SJSA1 (cell line): ENCODE measurements around the gene SNRPD2. TPM values are rescaled to one million over a fixed set of nuclear protein-coding genes. Genes with fewer than 3 reads are reported as not detected.
"Not testable (repeated sequence)": the region's sequence is repeated elsewhere in the genome, so short reads cannot be mapped to it uniquely, and the experiment has no call there.

Source experiments
- DNase-seq, 2 experiments: peaks; one replicate each; pipeline ENCODE4 v3.0.0-alpha.2; 2015 to 2020; ENCODE audit warnings: low spot score in 2 of 2, low read depth in 1 of 2
- H3K27ac ChIP-seq: fragments of 250-450 bp; sonication (Bioruptor Pico); 2 replicates; pipeline ENCODE4 v1.5.1; 2020; ENCODE audit warnings: mild to moderate bottlenecking, moderate library complexity
- H3K27me3 ChIP-seq: fragments of 250-450 bp; sonication (Bioruptor Pico); replicated peaks from 2 replicates; pipeline ENCODE4 v1.5.1; 2020; ENCODE audit warnings: mild to moderate bottlenecking, moderate library complexity
- H3K36me3 ChIP-seq: fragments of 250-450 bp; sonication (Bioruptor Pico); 2 replicates; pipeline ENCODE4 v1.5.1; 2020; ENCODE audit warnings: mild to moderate bottlenecking
- H3K4me1 ChIP-seq: fragments of 250-450 bp; sonication (Bioruptor Pico); replicated peaks from 2 replicates; pipeline ENCODE4 v1.6.1; 2021; ENCODE audit warnings: mild to moderate bottlenecking
- H3K4me3 ChIP-seq: fragments of 250-450 bp; sonication (Bioruptor Pico); 2 replicates; pipeline ENCODE4 v1.5.1; 2020; ENCODE audit warnings: mild to moderate bottlenecking
- H3K9me3 ChIP-seq: fragments of 250-450 bp; sonication (Bioruptor Pico); replicated peaks from 2 replicates; pipeline ENCODE4 v1.5.1; 2020; ENCODE audit warnings: mild to moderate bottlenecking
- total RNA-seq: library from RNA; depleted of rRNA; stranded (reverse); fragments of >200 nt; shearing (Covaris generic); gene quantifications from 2 replicates; pipeline ENCODE4 v1.2.3, GENCODE V29; 2014

The SNRPD2 gene
- total RNA-seq, 1 experiment from 2014 or later = 331 TPM

GRCh38 chr19:45715139-45715538 lies 23.4 kb upstream of the SNRPD2 start:
- Histone ChIP-seq H3K4me1 (peaks cover 12% of the 10 kb centered on the region), H3K9me3 (no peaks in the 10 kb centered on the region), H3K4me3 (no peak overlapping the region), H3K36me3 (peaks cover 37% of the 10 kb centered on the region), H3K27ac (no peak overlapping the region), H3K27me3 (no peaks in the 10 kb centered on the region)
- no peak for DNase-seq

- no peaks in the 10 kb centered on the region for H3K27me3 ChIP-seq
- DNase-seq = no peak
- H3K36me3 ChIP-seq = peaks cover 42% of the 10 kb centered on the region
- peaks cover 10% of the 10 kb centered on the region for H3K4me1 ChIP-seq
- no peak overlapping the region for H3K27ac ChIP-seq
- no peak overlapping the region for H3K4me3 ChIP-seq
- no peaks in the 10 kb centered on the region for H3K9me3 ChIP-seq
Measured at GRCh38 chr19:45713141-45713540, 21.4 kb upstream of the SNRPD2 start.

- Histone ChIP-seq H3K36me3 (peaks cover 39% of the 10 kb centered on the region), H3K27ac (no peak overlapping the region), H3K4me3 (no peak overlapping the region), H3K9me3 (no peaks in the 10 kb centered on the region), H3K27me3 (no peaks in the 10 kb centered on the region), H3K4me1 (peaks cover 5% of the 10 kb centered on the region)
- DNase-seq = no peak
Measured at GRCh38 chr19:45712699-45713067, 20.9 kb upstream of the SNRPD2 start.

GRCh38 chr19:45711851-45712698 lies 20.3 kb upstream of the SNRPD2 start:
- Histone ChIP-seq H3K27ac (no peak overlapping the region), H3K9me3 (no peaks in the 10 kb centered on the region), H3K36me3 (peaks cover 39% of the 10 kb centered on the region), H3K4me3 (no peak overlapping the region), H3K27me3 (no peaks in the 10 kb centered on the region), H3K4me1 (peaks cover 5% of the 10 kb centered on the region; the same call in 1 of the 2 replicates)
- no peak for DNase-seq

- no peak overlapping the region for H3K27ac ChIP-seq
Measured at GRCh38 chr19:45710356-45711130, 18.8 kb upstream of the SNRPD2 start.

GRCh38 chr19:45705710-45706415 lies 14.1 kb upstream of the SNRPD2 start:
- peaks cover 34% of the 10 kb centered on the region for H3K36me3 ChIP-seq
- H3K4me3 ChIP-seq = no peak overlapping the region
- H3K9me3 ChIP-seq = no peaks in the 10 kb centered on the region
- H3K27me3 ChIP-seq = no peaks in the 10 kb centered on the region
- no peak for DNase-seq
- no peak overlapping the region for H3K27ac ChIP-seq
- no peaks in the 10 kb centered on the region for H3K4me1 ChIP-seq

More at GRCh38 chr19:45710356-45711130, 18.8 kb upstream of the SNRPD2 start:
- no peaks in the 10 kb centered on the region for H3K4me1 ChIP-seq
- no peaks in the 10 kb centered on the region for H3K27me3 ChIP-seq
- H3K4me3 ChIP-seq = no peak overlapping the region
- peaks cover 39% of the 10 kb centered on the region for H3K36me3 ChIP-seq
- H3K9me3 ChIP-seq = no peaks in the 10 kb centered on the region
- no peak for DNase-seq

GRCh38 chr19:45705115-45705514 lies 13.4 kb upstream of the SNRPD2 start:
- DNase-seq = no peak
- no peak overlapping the region for H3K27ac ChIP-seq
- H3K4me3 ChIP-seq = no peak overlapping the region
- H3K4me1 ChIP-seq = no peaks in the 10 kb centered on the region
- H3K36me3 ChIP-seq = peaks cover 27% of the 10 kb centered on the region
- H3K9me3 ChIP-seq = no peaks in the 10 kb centered on the region
- H3K27me3 ChIP-seq = no peaks in the 10 kb centered on the region

- DNase-seq = no peak
- Histone ChIP-seq H3K4me1 (no peaks in the 10 kb centered on the region), H3K4me3 (no peak overlapping the region), H3K9me3 (no peaks in the 10 kb centered on the region), H3K36me3 (peaks cover 21% of the 10 kb centered on the region), H3K27me3 (no peaks in the 10 kb centered on the region), H3K27ac (no peak overlapping the region)
Measured at GRCh38 chr19:45701676-45702075, 9.9 kb upstream of the SNRPD2 start.

- Histone ChIP-seq H3K4me3 (peak overlapping the region; percentile 64), H3K27ac (peak overlapping the region; percentile 49), H3K36me3 (peaks cover 22% of the 10 kb centered on the region), H3K4me1 (peaks cover 7% of the 10 kb centered on the region; the same call in 1 of the 2 replicates), H3K27me3 (no peaks in the 10 kb centered on the region), H3K9me3 (no peaks in the 10 kb centered on the region)
- peak; percentile 75 to 81 for DNase-seq
Measured at GRCh38 chr19:45693106-45693788, 1.5 kb upstream of the SNRPD2 start.

GRCh38 chr19:45692187-45693105 lies 693 bp upstream of the SNRPD2 start, which contains the start of gene QPCTL:
QPCTL (plus strand) TSS chr19:45692666; CDS start chr19:45692704, 38 bp downstream.
- Histone ChIP-seq H3K4me1 (peaks cover 7% of the 10 kb centered on the region; the same call in 1 of the 2 replicates), H3K36me3 (peaks cover 25% of the 10 kb centered on the region), H3K27me3 (no peaks in the 10 kb centered on the region), H3K4me3 (peak within 1 kb of the TSS; percentile 64), H3K27ac (peak within 1 kb of the TSS; percentile 49), H3K9me3 (no peaks in the 10 kb centered on the region)
- DNase-seq = peak; percentile 99 to 100

GRCh38 chr19:45687599-45687998 lies 4.2 kb downstream of the SNRPD2 start:
- H3K27me3 ChIP-seq = no peaks in the 10 kb centered on the region
- H3K27ac ChIP-seq = no peak overlapping the region
- no peak for DNase-seq
- peaks cover 48% of the 10 kb centered on the region for H3K36me3 ChIP-seq
- H3K9me3 ChIP-seq = no peaks in the 10 kb centered on the region
- peaks cover 4% of the 10 kb centered on the region; the same call in 1 of the 2 replicates for H3K4me1 ChIP-seq
- H3K4me3 ChIP-seq = no peak overlapping the region

- H3K36me3 ChIP-seq = peaks cover 48% of the 10 kb centered on the region
- H3K27ac ChIP-seq, H3K4me1 ChIP-seq, H3K4me3 ChIP-seq, DNase-seq, H3K9me3 ChIP-seq, H3K27me3 ChIP-seq: not testable (repeated sequence)
Measured at GRCh38 chr19:45685045-45685444, 6.7 kb downstream of the SNRPD2 start.
